GM15510 (cell line): ENCODE results near the gene GTF2A1L.

Experiments used
- POLR2A ChIP-seq: IDR thresholded peaks from 3 replicates; pipeline ENCODE4 v1.6.1; 2011; ENCODE audit warnings: borderline replicate concordance; ENCODE audit not compliant: insufficient read length; ENCODE audit errors: extremely low read depth

The GTF2A1L gene

GRCh38 chr2:48673581-48673980, 55.9 kb downstream of the GTF2A1L start:
- TF ChIP-seq POLR2A: no peak

- no peak for TF ChIP-seq POLR2A
Measured at GRCh38 chr2:48674933-48675332, 57.3 kb downstream of the GTF2A1L start.

GRCh38 chr2:48677450-48677849, 59.8 kb downstream of the GTF2A1L start:
- TF ChIP-seq POLR2A: no peak

DNA sequence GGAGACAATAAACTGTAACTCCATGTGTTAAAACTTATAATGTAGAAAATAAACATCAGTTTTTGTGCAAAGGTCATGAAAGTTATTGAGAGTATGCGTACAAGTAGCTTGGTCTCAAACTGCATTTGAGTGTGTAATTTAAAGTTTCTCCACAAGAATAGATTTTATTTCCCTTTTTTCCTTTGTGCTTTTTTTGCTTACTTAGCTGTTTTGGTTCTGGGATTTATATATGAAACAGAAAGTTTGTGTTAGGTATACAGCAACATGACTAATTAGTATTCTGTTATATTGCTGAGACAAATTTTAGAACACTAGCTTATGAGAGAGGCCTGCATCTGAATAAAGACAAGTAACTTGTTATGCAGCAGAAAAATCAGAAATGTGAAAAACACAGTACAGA, 67.5 kb downstream of the GTF2A1L start:
- TF ChIP-seq POLR2A: no peak

GRCh38 chr2:48691935-48692691, 74.5 kb downstream of the GTF2A1L start:
- no peak for TF ChIP-seq POLR2A

DNA sequence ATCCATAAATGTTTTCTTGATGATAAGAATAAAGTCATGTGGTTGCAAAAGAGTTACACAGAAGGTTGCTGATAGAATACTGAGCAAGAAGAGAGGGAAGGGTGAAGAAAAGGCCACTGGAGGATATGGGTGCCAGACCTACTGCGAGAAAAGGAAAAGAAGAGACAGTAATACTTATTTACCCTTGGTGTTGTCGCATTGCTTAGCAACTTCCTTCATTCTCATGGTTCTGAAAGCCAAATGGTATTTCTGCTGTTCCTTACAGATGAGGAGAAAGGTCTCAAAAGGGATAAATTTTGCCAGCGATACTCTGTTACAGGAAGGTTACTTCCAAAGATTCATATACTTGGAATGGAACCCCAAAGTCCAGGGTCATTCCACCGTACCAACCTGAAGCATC, 75.4 kb downstream of the GTF2A1L start:
- no peak for TF ChIP-seq POLR2A

- TF ChIP-seq POLR2A: no peak
Measured at GRCh38 chr2:48693645-48694044, 76.0 kb downstream of the GTF2A1L start.

DNA sequence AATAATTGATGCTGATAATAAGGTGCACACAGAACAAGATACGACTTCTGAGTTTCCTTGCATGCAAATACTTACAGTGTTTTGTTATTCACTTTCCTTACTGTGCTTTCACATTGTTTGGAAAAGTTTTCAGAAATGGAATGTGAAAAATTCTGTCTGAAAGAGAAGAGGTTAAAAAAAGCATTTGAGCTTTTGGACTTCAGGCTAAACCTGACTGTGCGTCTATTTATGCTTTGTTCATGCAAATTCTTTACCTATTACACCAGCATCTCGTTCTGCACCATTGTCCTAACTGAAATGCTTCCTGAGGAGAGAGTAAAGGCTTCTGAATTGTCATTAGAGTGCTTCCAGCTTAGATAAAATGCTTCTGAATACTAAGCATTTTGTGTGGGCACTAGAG, 76.5 kb downstream of the GTF2A1L start:
- TF ChIP-seq POLR2A: no peak

- TF ChIP-seq POLR2A: no peak
Measured at GRCh38 chr2:48695991-48696390, 78.3 kb downstream of the GTF2A1L start.

DNA sequence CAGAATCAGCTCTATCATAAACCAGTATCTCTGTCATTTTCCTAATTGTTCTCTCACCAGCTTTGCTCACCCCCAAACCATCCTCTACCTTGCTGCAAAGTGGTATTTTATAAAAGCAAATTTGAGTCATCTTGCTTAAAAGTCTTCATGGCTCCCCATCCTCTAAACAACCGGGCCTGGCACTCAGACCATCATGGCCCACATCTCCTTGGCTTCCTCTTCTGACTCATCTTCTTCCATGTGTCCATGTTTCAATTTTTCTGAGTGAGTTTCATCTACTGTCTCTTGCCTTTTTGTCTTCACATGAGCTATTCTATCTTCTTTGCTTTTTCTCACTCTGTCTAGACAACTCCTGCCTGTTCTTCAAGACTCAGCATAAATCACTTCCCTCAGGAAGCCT, 79.2 kb downstream of the GTF2A1L start:
- TF ChIP-seq POLR2A: no peak

GRCh38 chr2:48699348-48699930, 81.8 kb downstream of the GTF2A1L start:
- no peak for TF ChIP-seq POLR2A

DNA sequence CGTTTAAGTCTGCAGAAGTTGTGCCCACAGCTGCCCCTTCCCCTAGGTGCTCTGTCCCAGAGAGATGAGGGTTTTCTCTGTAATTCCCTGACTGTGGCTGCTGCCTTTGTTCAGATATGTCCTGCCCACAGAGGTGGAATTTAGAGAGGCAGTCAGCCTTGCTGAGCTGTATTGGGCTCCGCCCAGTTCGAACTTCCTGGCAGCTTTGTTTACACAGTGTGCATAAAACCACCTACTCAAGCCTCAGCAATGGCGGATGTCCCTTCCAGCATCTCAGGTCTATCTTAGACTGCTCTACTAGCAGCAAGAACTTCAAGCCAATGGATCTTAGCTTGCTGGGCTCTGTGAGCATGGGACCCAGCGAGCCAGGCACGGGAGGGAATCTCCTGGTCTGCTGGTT, 89.8 kb downstream of the GTF2A1L start:
- TF ChIP-seq POLR2A: no peak

DNA sequence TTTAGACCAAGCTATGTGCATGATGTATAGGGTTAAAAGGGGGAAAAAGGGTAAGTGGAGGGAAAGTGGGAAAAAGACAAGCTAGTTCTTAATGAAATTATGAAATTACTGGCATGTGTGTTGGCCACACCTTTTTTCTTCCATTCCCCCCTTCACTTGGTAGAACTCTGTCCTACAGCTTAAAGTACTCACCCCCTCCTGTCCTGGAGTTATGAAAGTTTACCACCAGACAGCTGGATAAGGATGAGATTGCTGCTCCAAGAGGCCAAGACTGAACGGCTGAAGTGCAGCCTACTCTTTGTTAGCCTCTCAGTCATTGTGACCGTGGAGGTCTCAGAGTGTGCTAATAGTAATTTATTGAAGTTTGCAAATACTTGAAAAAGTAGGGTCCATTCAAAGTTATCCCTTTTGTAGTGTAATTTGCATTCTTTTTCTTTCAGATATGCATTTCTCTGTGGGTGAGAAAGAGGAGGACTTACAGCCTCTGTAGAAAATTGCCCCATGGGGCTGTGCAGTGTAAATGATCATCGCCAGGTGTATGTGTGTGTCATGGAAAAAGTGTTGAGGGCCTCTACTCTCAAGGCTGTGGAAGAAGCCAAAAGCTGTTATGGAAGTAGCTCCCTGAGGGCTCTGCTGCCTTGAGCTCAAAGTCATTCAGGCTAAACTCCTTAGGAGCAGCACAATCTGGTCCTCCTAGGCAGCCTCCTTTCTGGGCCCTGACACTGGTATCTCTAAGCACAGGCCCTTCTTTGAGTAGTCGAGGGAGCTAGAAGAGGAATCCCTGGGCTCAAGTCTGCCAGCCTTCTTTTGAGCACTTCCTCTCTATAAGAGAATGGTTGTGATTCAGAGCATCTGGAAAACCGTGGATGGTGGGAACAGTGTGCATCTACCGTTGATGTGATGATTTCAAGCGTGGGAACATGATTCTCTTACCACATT, 91.7 kb downstream of the GTF2A1L start:
- no peak for TF ChIP-seq POLR2A

DNA sequence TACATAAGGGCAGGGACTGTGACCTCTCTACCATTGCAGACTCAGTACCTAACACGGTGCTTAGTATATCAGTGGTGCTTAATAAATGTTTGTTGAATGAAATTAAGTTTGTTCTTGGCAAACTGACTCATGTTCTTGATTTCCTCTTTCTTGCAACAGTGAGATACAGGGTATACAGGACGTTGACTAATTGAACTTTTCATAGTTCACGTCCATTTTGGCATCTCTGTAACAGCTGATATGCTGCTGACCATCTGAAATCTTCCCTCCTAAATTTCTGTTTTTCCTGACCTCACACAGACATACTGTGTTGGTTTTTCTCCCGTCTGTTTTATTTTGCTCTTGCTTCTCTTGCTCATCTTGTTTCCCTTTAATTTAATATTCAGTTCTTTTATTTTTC, 93.7 kb downstream of the GTF2A1L start:
- no peak for TF ChIP-seq POLR2A

DNA sequence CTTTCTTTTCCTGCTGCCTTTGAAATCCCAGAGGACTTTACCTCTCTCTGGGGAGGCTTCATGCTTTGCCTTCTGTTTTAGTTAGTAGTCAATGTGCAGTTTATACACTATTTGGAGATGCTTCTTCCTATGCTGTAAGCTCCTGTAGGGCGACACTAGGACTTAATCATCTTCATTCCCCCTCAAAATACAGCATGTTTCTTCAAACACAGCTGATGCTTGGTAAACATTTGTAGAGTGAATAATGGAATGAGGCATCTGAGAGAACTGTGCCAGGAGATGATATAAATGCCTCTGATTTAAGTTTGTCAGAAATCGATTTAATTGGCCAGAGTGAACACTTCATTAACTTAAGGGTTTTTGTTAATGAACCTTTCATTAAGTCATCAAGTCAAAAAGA, 94.5 kb downstream of the GTF2A1L start:
- no peak for TF ChIP-seq POLR2A

- no peak for TF ChIP-seq POLR2A
Measured at GRCh38 chr2:48713647-48714046, 96.0 kb downstream of the GTF2A1L start.

DNA sequence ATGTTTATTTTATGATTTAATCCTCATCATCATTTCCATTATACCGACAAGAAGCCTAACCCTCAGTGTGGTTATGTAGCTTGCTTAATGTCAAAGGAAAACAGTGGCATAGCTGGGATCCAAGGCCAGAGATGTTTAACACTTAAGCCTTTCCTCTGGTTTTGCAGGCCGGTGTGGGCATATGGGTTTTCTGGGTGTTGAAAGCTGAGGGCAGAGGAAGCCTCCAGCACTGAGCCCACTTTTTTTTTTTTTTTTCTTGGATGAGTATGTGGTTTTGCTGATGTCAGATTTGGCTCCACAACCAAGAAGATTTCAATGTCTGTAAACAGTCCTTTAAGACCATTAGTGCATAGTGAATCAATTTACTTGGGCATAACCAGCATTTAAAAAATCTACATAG, 96.6 kb downstream of the GTF2A1L start:
- no peak for TF ChIP-seq POLR2A
